ENCODE measurements around the gene DUSP15.

DNA sequence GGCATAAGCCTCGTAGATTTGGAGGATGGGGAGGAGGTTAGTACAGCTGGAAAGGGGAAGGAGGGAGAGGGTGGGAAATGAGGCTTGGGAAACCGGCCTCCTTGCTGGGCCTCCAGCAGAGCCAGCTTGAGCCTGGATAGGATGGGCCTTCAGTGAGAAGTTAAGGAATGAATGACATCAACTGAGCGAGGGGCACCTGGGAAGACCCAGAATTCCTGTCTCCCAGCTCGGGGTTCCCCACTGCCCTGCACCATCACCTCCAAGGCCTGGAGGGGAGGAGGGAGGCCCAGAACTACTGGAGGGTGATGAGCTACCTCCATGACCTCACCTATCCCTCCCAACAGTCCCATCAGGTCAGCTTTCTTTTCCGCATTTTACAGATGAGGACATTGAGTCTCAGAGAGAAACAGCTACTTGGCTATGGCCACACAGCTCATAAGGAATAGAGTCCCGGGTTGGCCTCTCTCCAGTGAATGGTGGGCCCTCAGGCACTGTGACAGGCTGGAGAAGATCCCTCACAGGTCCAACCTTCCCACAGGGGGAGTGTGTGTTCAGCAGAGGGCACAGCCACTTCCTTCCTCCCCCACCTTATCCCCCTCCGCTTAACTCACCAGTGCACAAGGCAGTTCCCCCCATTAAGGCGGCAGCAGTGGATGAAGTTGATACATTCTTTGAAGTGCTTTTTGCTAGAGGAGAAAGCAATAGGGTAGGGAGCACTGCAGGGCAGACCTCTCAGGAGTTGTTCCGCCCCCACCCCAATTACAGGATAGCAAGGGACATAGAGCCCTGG lies 6.8 kb downstream of the DUSP15 start:
- TF ChIP-seq, protein P1, sequence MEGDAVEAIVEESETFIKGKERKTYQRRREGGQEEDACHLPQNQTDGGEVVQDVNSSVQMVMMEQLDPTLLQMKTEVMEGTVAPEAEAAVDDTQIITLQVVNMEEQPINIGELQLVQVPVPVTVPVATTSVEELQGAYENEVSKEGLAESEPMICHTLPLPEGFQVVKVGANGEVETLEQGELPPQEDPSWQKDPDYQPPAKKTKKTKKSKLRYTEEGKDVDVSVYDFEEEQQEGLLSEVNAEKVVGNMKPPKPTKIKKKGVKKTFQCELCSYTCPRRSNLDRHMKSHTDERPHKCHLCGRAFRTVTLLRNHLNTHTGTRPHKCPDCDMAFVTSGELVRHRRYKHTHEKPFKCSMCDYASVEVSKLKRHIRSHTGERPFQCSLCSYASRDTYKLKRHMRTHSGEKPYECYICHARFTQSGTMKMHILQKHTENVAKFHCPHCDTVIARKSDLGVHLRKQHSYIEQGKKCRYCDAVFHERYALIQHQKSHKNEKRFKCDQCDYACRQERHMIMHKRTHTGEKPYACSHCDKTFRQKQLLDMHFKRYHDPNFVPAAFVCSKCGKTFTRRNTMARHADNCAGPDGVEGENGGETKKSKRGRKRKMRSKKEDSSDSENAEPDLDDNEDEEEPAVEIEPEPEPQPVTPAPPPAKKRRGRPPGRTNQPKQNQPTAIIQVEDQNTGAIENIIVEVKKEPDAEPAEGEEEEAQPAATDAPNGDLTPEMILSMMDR (IDR thresholded peaks at IDR 0.05; ENCODE audit: poor library complexity, severe bottlenecking) = no peak
- TF ChIP-seq EZH2 (IDR thresholded peaks at IDR 0.05; ENCODE audit: borderline replicate concordance, insufficient read depth, low read length, poor library complexity, severe bottlenecking) = no peak
